DOHH2 (cell line): ENCODE results near the gene DCXR.

Source experiments
- EZH2phosphoT487 ChIP-seq: fragments of 200-600 bp; sonication (generic); IDR thresholded peaks from 2 replicates; pipeline ENCODE4 v1.6.1; 2017; ENCODE audit warnings: borderline replicate concordance, mild to moderate bottlenecking, antibody characterized with exemption, low read length, moderate library complexity, mixed read lengths
- TF ChIP-seq, protein P1 (sequence below): fragments of 200-600 bp; sonication (generic); IDR thresholded peaks from one replicate; pipeline ENCODE4 v1.5.1; 2014; ENCODE audit warnings: antibody characterized with exemption, mild to moderate bottlenecking, low read depth, low read length; ENCODE audit not compliant: poor library complexity, severe bottlenecking

DNA sequence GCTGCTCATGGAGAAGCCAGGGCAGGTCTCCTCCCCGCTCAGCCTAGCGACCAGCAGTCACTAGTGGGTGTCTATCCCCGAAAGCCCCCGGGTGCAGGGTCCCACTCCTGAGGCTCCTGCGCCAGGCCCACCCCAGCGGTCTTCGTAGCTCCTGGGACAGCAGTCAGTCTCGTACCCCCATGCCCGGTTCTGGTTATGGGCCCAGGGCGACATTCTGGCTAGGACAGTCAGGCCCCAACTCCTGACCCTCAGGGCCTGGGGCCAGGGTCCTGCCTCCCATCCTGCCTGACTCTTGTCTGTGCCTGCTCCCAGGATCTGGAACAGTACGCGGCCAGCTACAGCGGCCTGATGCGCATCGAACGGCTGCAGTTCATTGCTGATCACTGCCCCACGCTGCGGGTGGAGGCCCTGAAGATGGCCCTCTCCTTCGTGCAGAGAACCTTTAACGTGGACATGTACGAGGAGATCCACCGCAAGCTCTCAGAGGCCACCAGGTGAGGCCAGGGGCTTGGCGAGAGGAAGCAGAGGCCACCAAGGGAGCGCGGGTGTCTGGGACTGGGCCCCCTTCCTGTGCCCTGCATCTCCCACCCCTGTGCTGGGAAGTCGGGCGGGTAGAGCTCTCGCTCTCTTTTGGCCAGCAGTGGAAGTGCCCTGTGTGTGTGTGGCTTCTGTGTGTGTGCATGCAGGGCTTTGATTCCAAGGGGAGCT lies 16.2 kb upstream of the DCXR start:
- TF ChIP-seq EZH2phosphoT487 = no peak
- TF ChIP-seq, protein P1, sequence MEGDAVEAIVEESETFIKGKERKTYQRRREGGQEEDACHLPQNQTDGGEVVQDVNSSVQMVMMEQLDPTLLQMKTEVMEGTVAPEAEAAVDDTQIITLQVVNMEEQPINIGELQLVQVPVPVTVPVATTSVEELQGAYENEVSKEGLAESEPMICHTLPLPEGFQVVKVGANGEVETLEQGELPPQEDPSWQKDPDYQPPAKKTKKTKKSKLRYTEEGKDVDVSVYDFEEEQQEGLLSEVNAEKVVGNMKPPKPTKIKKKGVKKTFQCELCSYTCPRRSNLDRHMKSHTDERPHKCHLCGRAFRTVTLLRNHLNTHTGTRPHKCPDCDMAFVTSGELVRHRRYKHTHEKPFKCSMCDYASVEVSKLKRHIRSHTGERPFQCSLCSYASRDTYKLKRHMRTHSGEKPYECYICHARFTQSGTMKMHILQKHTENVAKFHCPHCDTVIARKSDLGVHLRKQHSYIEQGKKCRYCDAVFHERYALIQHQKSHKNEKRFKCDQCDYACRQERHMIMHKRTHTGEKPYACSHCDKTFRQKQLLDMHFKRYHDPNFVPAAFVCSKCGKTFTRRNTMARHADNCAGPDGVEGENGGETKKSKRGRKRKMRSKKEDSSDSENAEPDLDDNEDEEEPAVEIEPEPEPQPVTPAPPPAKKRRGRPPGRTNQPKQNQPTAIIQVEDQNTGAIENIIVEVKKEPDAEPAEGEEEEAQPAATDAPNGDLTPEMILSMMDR = no peak
